Caki2 (cell line): ENCODE results near the gene PLAU. TPM values are rescaled to one million over a fixed set of nuclear protein-coding genes. Genes with fewer than 3 reads are reported as not detected.
"Not testable (repeated sequence)": the region's sequence is repeated elsewhere in the genome, so short reads cannot be mapped to it uniquely, and the experiment has no call there.

Experiments used
- DNase-seq: peaks from one replicate; pipeline ENCODE4 v3.0.0-alpha.2; 2015; ENCODE audit warnings: low read depth
- in situ Hi-C: cut with HindIII; loops from 2 replicates; pipeline ENCODE4 v1.10.0; 2016; ENCODE audit warnings: low sequenced_read_pairs, low pct_unique_long_range_greater_than_20kb, mixed read lengths
- total RNA-seq: library from RNA; depleted of rRNA; stranded (reverse); fragments of >200 nt; shearing (Covaris generic); gene quantifications from 2 replicates; pipeline ENCODE4 v1.2.3, GENCODE V29; 2014; ENCODE audit warnings: low replicate concordance

The PLAU gene
- total RNA-seq, 1 experiment from 2014 or later: 31.4 TPM

- DNase-seq, in situ Hi-C loops: not testable (repeated sequence)
Observed at GRCh38 chr10:73890830-73891229, 20.1 kb upstream of the PLAU start.

GRCh38 chr10:73891540-73891939 is 19.4 kb upstream of the PLAU start:
- in situ Hi-C loops: no loop called here
- DNase-seq: no peak

GRCh38 chr10:73892310-73893030 is 18.5 kb upstream of the PLAU start:
- in situ Hi-C loops: no loop called here
- no peak for DNase-seq

- in situ Hi-C loops: no loop called here
- no peak for DNase-seq
Observed at GRCh38 chr10:73893426-73893825, 17.5 kb upstream of the PLAU start.

GRCh38 chr10:73894245-73894971 is 16.5 kb upstream of the PLAU start:
- in situ Hi-C loops: no loop called here
- DNase-seq: no peak

GRCh38 chr10:73895381-73895780 is 15.6 kb upstream of the PLAU start:
- in situ Hi-C loops: not testable (repeated sequence)

GRCh38 chr10:73897693-73898092 is 13.2 kb upstream of the PLAU start:
- DNase-seq: no peak
- in situ Hi-C loops: no loop called here

More at GRCh38 chr10:73895381-73895780, 15.6 kb upstream of the PLAU start:
- not testable (repeated sequence) for DNase-seq

- in situ Hi-C loops: no loop called here
- no peak for DNase-seq
Observed at GRCh38 chr10:73898730-73899410, 12.1 kb upstream of the PLAU start.

GRCh38 chr10:73899423-73899822 is 11.5 kb upstream of the PLAU start:
- in situ Hi-C loops: no loop called here
- peak; percentile 51 for DNase-seq

GRCh38 chr10:73900064-73900463 is 10.9 kb upstream of the PLAU start:
- in situ Hi-C loops: no loop called here
- DNase-seq: no peak

- in situ Hi-C loops: no loop called here
- no peak for DNase-seq
Observed at GRCh38 chr10:73901261-73901660, 9.7 kb upstream of the PLAU start.

GRCh38 chr10:73902351-73902750 is 8.6 kb upstream of the PLAU start:
- in situ Hi-C loops: no loop called here
- DNase-seq: no peak

- in situ Hi-C loops: no loop called here
- DNase-seq: no peak
Observed at GRCh38 chr10:73905256-73906020, 5.5 kb upstream of the PLAU start.

- in situ Hi-C loops: no loop called here
- peak; percentile 88 for DNase-seq
Observed at GRCh38 chr10:73906524-73907447, 4.1 kb upstream of the PLAU start.

GRCh38 chr10:73907841-73908517 is 3.0 kb upstream of the PLAU start:
- in situ Hi-C loops: no loop called here
- DNase-seq: peak; percentile 39

- peak; percentile 96 for DNase-seq
- in situ Hi-C loops: no loop called here
Observed at GRCh38 chr10:73908853-73909539, 1.9 kb upstream of the PLAU start.
